Femur (tissue), 1 donor: Measurements from ENCODE around the gene GKAP1.
A peak's percentile ranks its signal among the peaks of the same experiment; 100 is the strongest.
"Not testable (repeated sequence)": the region's sequence is repeated elsewhere in the genome, so short reads cannot be mapped to it uniquely, and the experiment has no call there.

Experiments
- DNase-seq: peaks from one replicate; pipeline ENCODE4 v3.0.0-alpha.2; 2017

GKAP1 gene

GRCh38 chr9:83728591-83729368 lies 88.8 kb downstream of the GKAP1 start:
- not testable (repeated sequence) for DNase-seq

GRCh38 chr9:83724436-83724835 lies 93.1 kb downstream of the GKAP1 start:
- DNase-seq, result no peak

- DNase-seq, result no peak
These were observed 94.7 kb downstream of the GKAP1 start for GRCh38 chr9:83722726-83723495.

- DNase-seq, result no peak
These were observed 96.1 kb downstream of the GKAP1 start for GRCh38 chr9:83721509-83721908.

- no peak for DNase-seq
These were observed 101.8 kb downstream of the GKAP1 start for GRCh38 chr9:83715794-83716193.

- no peak for DNase-seq
These were observed 102.3 kb downstream of the GKAP1 start for GRCh38 chr9:83715221-83715620.

GRCh38 chr9:83714329-83714728 lies 103.2 kb downstream of the GKAP1 start:
- no peak for DNase-seq

GRCh38 chr9:83708515-83709158 lies 108.9 kb downstream of the GKAP1 start:
- peak; percentile 85 for DNase-seq

- peak; percentile 95 for DNase-seq
These were observed 109.6 kb downstream of the GKAP1 start, which contains the start of gene UBQLN1 for GRCh38 chr9:83707768-83708514. UBQLN1 (minus strand) TSS chr9:83707958; CDS start chr9:83707679, 279 bp downstream.

- no peak for DNase-seq
These were observed 110.1 kb downstream of the GKAP1 start for GRCh38 chr9:83707518-83707767.

GRCh38 chr9:83706676-83707517 lies 110.7 kb downstream of the GKAP1 start:
- peak; percentile 75 for DNase-seq

GRCh38 chr9:83705219-83705651 lies 112.3 kb downstream of the GKAP1 start:
- DNase-seq, result not testable (repeated sequence)

- DNase-seq, result no peak
These were observed 115.8 kb downstream of the GKAP1 start for GRCh38 chr9:83701769-83702168.

- no peak for DNase-seq
These were observed 116.3 kb downstream of the GKAP1 start for GRCh38 chr9:83701286-83701685.

- no peak for DNase-seq
These were observed 118.0 kb downstream of the GKAP1 start for GRCh38 chr9:83699615-83700014.

GRCh38 chr9:83698976-83699585 lies 118.5 kb downstream of the GKAP1 start:
- no peak for DNase-seq

GRCh38 chr9:83691492-83691891 lies 126.1 kb downstream of the GKAP1 start:
- no peak for DNase-seq
